Bone marrow (tissue), 2 donors: ENCODE results near the gene FRMD3.

ENCODE experiments used
- DNase-seq, 2 donors: peaks; one replicate each; lab custom pipeline; 2025; lab: John Stamatoyannopoulos, UW

Gene FRMD3

GRCh38 chr9:83283528-83283927, 254.7 kb downstream of the FRMD3 start:
- DNase-seq = no peak

- no peak for DNase-seq
Measured at GRCh38 chr9:83281306-83282255, 256.6 kb downstream of the FRMD3 start.

- no peak for DNase-seq
Measured at GRCh38 chr9:83280790-83281189, 257.4 kb downstream of the FRMD3 start.

GRCh38 chr9:83280268-83280667, 257.9 kb downstream of the FRMD3 start:
- DNase-seq = no peak

- no peak for DNase-seq
Measured at GRCh38 chr9:83274787-83275186, 263.4 kb downstream of the FRMD3 start.

- no peak for DNase-seq
Measured at GRCh38 chr9:83271665-83272071, 266.5 kb downstream of the FRMD3 start.

- DNase-seq = no peak
Measured at GRCh38 chr9:83270116-83270515, 268.1 kb downstream of the FRMD3 start.

- no peak for DNase-seq
Measured at GRCh38 chr9:83267741-83268140, 270.5 kb downstream of the FRMD3 start.

GRCh38 chr9:83266666-83267496, 271.3 kb downstream of the FRMD3 start:
- no peak for DNase-seq

- no peak for DNase-seq
Measured at GRCh38 chr9:83266331-83266665, 271.9 kb downstream of the FRMD3 start.

GRCh38 chr9:83264315-83264714, 273.9 kb downstream of the FRMD3 start:
- DNase-seq = no peak

- DNase-seq = no peak
Measured at GRCh38 chr9:83259558-83259957, 278.6 kb downstream of the FRMD3 start.

GRCh38 chr9:83257937-83258891, 280.0 kb downstream of the FRMD3 start:
- no peak for DNase-seq

GRCh38 chr9:83247732-83248131, 290.5 kb downstream of the FRMD3 start:
- DNase-seq = no peak

- no peak for DNase-seq
Measured at GRCh38 chr9:83245979-83246659, 292.1 kb downstream of the FRMD3 start.

GRCh38 chr9:83242066-83242465, 296.1 kb downstream of the FRMD3 start:
- DNase-seq = no peak

GRCh38 chr9:83240671-83241070, 297.5 kb downstream of the FRMD3 start:
- DNase-seq = no peak

GRCh38 chr9:83239747-83240146, 298.5 kb downstream of the FRMD3 start:
- no peak for DNase-seq

GRCh38 chr9:83238871-83239640, 299.1 kb downstream of the FRMD3 start:
- peak in 1 of 2 donors; percentile 5 for DNase-seq

- no peak for DNase-seq
Measured at GRCh38 chr9:83236029-83236696, 302.0 kb downstream of the FRMD3 start.
